H9 (cell line): ENCODE data around the gene CERKL. TPM values are rescaled to one million over a fixed set of nuclear protein-coding genes. Genes with fewer than 3 reads are reported as not detected.

Source experiments
- DNase-seq: peaks from one replicate; pipeline ENCODE4 v3.0.0-alpha.2; 2017
- H2AFZ ChIP-seq: one replicate; pipeline ENCODE4 v1.6.1; 2013; ENCODE audit warnings: mild to moderate bottlenecking, low read length, control low read depth, moderate library complexity
- H2AK5ac ChIP-seq: 2 replicates; pipeline ENCODE4 v1.6.1; 2013; ENCODE audit warnings: low read length, control low read depth, mixed read lengths; ENCODE audit not compliant: insufficient read length
- H2BK120ac ChIP-seq: one replicate; pipeline ENCODE4 v1.6.1; 2013; ENCODE audit warnings: low read depth, mild to moderate bottlenecking, low read length, control low read depth, inconsistent platforms; ENCODE audit not compliant: poor library complexity, severe bottlenecking
- H2BK12ac ChIP-seq: 2 replicates; pipeline ENCODE4 v1.6.1; 2013; ENCODE audit warnings: low read length, control low read depth, mixed read lengths, low read depth; ENCODE audit not compliant: insufficient read length
- H2BK15ac ChIP-seq: 2 replicates; pipeline ENCODE4 v1.6.1; 2013; ENCODE audit warnings: low read depth, low read length, control low read depth
- H2BK20ac ChIP-seq: one replicate; pipeline ENCODE4 v1.6.1; 2013; ENCODE audit warnings: low read depth, mild to moderate bottlenecking, low read length, control low read depth, inconsistent platforms; ENCODE audit not compliant: poor library complexity, severe bottlenecking
- H2BK5ac ChIP-seq: 2 replicates; pipeline ENCODE4 v1.6.1; 2013; ENCODE audit warnings: low read length, control low read depth, mixed read lengths; ENCODE audit not compliant: insufficient read length
- H3K14ac ChIP-seq: 2 replicates; pipeline ENCODE4 v1.6.1; 2013; ENCODE audit warnings: low read length, control low read depth; ENCODE audit not compliant: insufficient read depth
- H3K18ac ChIP-seq: 2 replicates; pipeline ENCODE4 v1.6.1; 2013; ENCODE audit warnings: low read depth, mild to moderate bottlenecking, mixed read lengths, low read length, control low read depth; ENCODE audit not compliant: insufficient read length
- H3K23ac ChIP-seq: 2 replicates; pipeline ENCODE4 v1.6.1; 2013; ENCODE audit warnings: low read length, control low read depth, mixed read lengths, low read depth; ENCODE audit not compliant: insufficient read length
- H3K23me2 ChIP-seq: 2 replicates; pipeline ENCODE4 v1.6.1; 2013; ENCODE audit warnings: low read depth, mild to moderate bottlenecking, mixed read lengths, low read length, control low read depth; ENCODE audit not compliant: insufficient read length, poor library complexity, severe bottlenecking
- H3K27ac ChIP-seq: 2 replicates; pipeline ENCODE4 v1.5.1; 2013; ENCODE audit warnings: low read length, control low read depth, mixed read lengths, low read depth; ENCODE audit not compliant: insufficient read length
- H3K27me3 ChIP-seq: 2 replicates; pipeline ENCODE4 v1.6.1; 2013; ENCODE audit warnings: low read length, control low read depth, inconsistent platforms; ENCODE audit not compliant: insufficient read depth
- H3K4ac ChIP-seq: 2 replicates; pipeline ENCODE4 v1.6.1; 2013; ENCODE audit warnings: low read depth, mild to moderate bottlenecking, control low read depth, inconsistent platforms, low read length, moderate library complexity
- H3K4me1 ChIP-seq: 2 replicates; pipeline ENCODE4 v1.6.1; 2013; ENCODE audit warnings: low read length, control low read depth, inconsistent platforms; ENCODE audit not compliant: insufficient read depth
- H3K4me2 ChIP-seq: 2 replicates; pipeline ENCODE4 v1.6.1; 2013; ENCODE audit warnings: low read length, control low read depth, mixed read lengths; ENCODE audit not compliant: insufficient read length, insufficient read depth
- H3K56ac ChIP-seq: 2 replicates; pipeline ENCODE4 v1.6.1; 2013; ENCODE audit warnings: low read depth, mild to moderate bottlenecking, mixed read lengths, low read length, control low read depth; ENCODE audit not compliant: insufficient read length
- H3K79me1 ChIP-seq: 2 replicates; pipeline ENCODE4 v1.6.1; 2013; ENCODE audit warnings: low read depth, mild to moderate bottlenecking, moderate library complexity, low read length, control low read depth, inconsistent platforms; ENCODE audit not compliant: insufficient read depth, poor library complexity, severe bottlenecking
- H3K79me2 ChIP-seq: 2 replicates; pipeline ENCODE4 v1.6.1; 2013; ENCODE audit warnings: low read length, control low read depth, inconsistent platforms; ENCODE audit not compliant: insufficient read depth
- H3K9ac ChIP-seq: 2 replicates; pipeline ENCODE4 v1.6.1; 2013; ENCODE audit warnings: low read length, control low read depth, mixed read lengths; ENCODE audit not compliant: insufficient read length; ENCODE audit errors: extremely low read depth
- H3K9me3 ChIP-seq: one replicate; pipeline ENCODE4 v1.6.1; 2013; ENCODE audit warnings: low read depth, low read length, inconsistent platforms; ENCODE audit not compliant: control insufficient read depth
- H3T11ph ChIP-seq: one replicate; pipeline ENCODE4 v1.6.1; 2013; ENCODE audit warnings: mild to moderate bottlenecking, low read length, control low read depth, inconsistent platforms
- H4K20me1 ChIP-seq: one replicate; pipeline ENCODE4 v1.6.1; 2013; ENCODE audit not compliant: control insufficient read depth, insufficient read length, insufficient read depth
- H4K5ac ChIP-seq: 2 replicates; pipeline ENCODE4 v1.6.1; 2013; ENCODE audit warnings: low read depth, mild to moderate bottlenecking, mixed read lengths, low read length, control low read depth; ENCODE audit not compliant: insufficient read length
- H4K8ac ChIP-seq: replicated peaks from 2 replicates; pipeline ENCODE4 v1.6.1; 2013; ENCODE audit warnings: low read length, control low read depth, mixed read lengths, low read depth; ENCODE audit not compliant: insufficient read length
- H4K91ac ChIP-seq: 2 replicates; pipeline ENCODE4 v1.6.1; 2013; ENCODE audit warnings: low read depth, mild to moderate bottlenecking, moderate library complexity, mixed read lengths, low read length, control low read depth; ENCODE audit not compliant: insufficient read length
- H3K27ac Mint-ChIP-seq, 3 experiments: 2 replicates in 2 of 3; 3 replicates in 1 of 3; pipeline ENCODE4 v1.8.0; 2020 to 2021; ENCODE audit warnings: mixed read lengths in 3 of 3, mild to moderate bottlenecking in 1 of 3, moderate library complexity in 1 of 3
- H3K27me3 Mint-ChIP-seq: 2 replicates; pipeline ENCODE4 v1.8.0; 2021; ENCODE audit warnings: low read depth, mild to moderate bottlenecking, moderate library complexity, mixed read lengths
- H3K36me3 Mint-ChIP-seq, 3 experiments: 2 replicates in 2 of 3; 3 replicates in 1 of 3; pipeline ENCODE4 v1.8.0; 2020 to 2021; ENCODE audit warnings: low read depth in 3 of 3, mixed read lengths in 3 of 3; ENCODE audit not compliant: insufficient read depth in 1 of 3
- H3K4me1 Mint-ChIP-seq, 2 experiments: 2 replicates each; pipeline ENCODE4 v1.8.0; 2020; ENCODE audit warnings: mixed read lengths in 2 of 2
- H3K4me3 Mint-ChIP-seq, 2 experiments: 2 replicates in 1 of 2; 3 replicates in 1 of 2; pipeline ENCODE4 v1.8.0; 2020 to 2021; ENCODE audit warnings: mild to moderate bottlenecking in 2 of 2, mixed read lengths in 2 of 2, moderate library complexity in 1 of 2
- H3K9me3 Mint-ChIP-seq, 2 experiments: 2 replicates in 1 of 2; 3 replicates in 1 of 2; pipeline ENCODE4 v1.8.0; 2020; ENCODE audit warnings: mild to moderate bottlenecking in 2 of 2, mixed read lengths in 2 of 2, moderate library complexity in 1 of 2
- WGBS: extraction: QIAGEN DNeasy Blood & Tissue Kit; methylation state at CpG from one replicate; pipeline ENCODE4 v1.1.7; 2013; ENCODE audit warnings: missing lambda C conversion rate, low lambda C conversion rate, mixed read lengths; ENCODE audit not compliant: insufficient read length; ENCODE audit errors: extremely low coverage; 5-methylcytosine and 5-hydroxymethylcytosine counted together
- total RNA-seq: library from RNA; stranded (reverse); gene quantifications from 2 replicates; pipeline ENCODE4 v1.2.1, GENCODE V29; 2021
- TF ChIP-seq, protein P1 (sequence below): fragments of 200-600 bp; sonication (generic); conservative IDR thresholded peaks from 3 replicates; pipeline ENCODE4 v1.8.0; 2021; ENCODE audit warnings: antibody characterized with exemption, mild to moderate bottlenecking

Gene CERKL
- total RNA-seq, 1 experiment from 2014 or later = not detected

DNA sequence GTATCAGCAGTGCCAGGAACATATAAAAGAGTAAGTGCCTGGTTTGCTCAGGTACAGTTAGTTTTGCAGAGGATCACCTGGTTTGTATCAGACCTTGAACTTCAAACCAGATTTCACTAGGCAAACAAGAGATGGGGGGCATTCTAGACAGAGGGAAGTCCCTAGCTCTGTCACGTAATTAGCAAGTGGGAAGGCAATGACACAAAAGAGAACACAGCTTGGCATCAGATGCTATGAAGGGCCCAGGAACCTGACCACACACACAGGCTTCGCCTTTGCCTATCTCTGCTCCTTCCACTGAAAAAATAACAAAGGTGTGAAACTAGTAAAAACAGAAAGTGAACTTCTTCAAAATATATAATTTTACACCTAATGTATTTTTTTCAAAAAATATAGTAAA, 62.6 kb downstream of the CERKL start:
- Histone ChIP-seq H3K4ac (no peak overlapping the region), H2BK120ac (no peak overlapping the region), H2AK5ac (no peak overlapping the region), H2AFZ (no peak overlapping the region), H3K4me2 (no peak overlapping the region), H3T11ph (no peak overlapping the region), H3K79me1 (no peaks in the 10 kb centered on the region), H3K79me2 (no peaks in the 10 kb centered on the region), H3K23me2 (no peaks in the 10 kb centered on the region), H3K4me1 (no peaks in the 10 kb centered on the region), H2BK15ac (no peak overlapping the region; the same call in 1 of the 2 replicates), H4K91ac (no peak overlapping the region), H4K5ac (no peak overlapping the region), H2BK12ac (no peak overlapping the region), H3K18ac (no peak overlapping the region), H3K27ac (no peak overlapping the region), H2BK5ac (no peak overlapping the region), H3K14ac (no peak overlapping the region), H4K8ac (no peak overlapping the region), H3K23ac (no peak overlapping the region), H3K27me3 (no peaks in the 10 kb centered on the region), H3K9me3 (no peaks in the 10 kb centered on the region), H4K20me1 (no peaks in the 10 kb centered on the region), H2BK20ac (no peak overlapping the region), H3K9ac (no peak overlapping the region), H3K56ac (no peak overlapping the region)
- peaks cover 0 to 7% of the 10 kb centered on the region in 2 experiments; a peak in 2 of 4 replicates for H3K4me1 Mint-ChIP-seq
- H3K36me3 Mint-ChIP-seq = no peaks in the 10 kb centered on the region; a peak in 1 of 7 replicates
- H3K4me3 Mint-ChIP-seq = no peak overlapping the region
- H3K27me3 Mint-ChIP-seq = peaks cover 3% of the 10 kb centered on the region; the same call in 1 of the 2 replicates
- no CpG with 5 or more reads among the region's 2 CpGs for WGBS
- TF ChIP-seq, protein P1, sequence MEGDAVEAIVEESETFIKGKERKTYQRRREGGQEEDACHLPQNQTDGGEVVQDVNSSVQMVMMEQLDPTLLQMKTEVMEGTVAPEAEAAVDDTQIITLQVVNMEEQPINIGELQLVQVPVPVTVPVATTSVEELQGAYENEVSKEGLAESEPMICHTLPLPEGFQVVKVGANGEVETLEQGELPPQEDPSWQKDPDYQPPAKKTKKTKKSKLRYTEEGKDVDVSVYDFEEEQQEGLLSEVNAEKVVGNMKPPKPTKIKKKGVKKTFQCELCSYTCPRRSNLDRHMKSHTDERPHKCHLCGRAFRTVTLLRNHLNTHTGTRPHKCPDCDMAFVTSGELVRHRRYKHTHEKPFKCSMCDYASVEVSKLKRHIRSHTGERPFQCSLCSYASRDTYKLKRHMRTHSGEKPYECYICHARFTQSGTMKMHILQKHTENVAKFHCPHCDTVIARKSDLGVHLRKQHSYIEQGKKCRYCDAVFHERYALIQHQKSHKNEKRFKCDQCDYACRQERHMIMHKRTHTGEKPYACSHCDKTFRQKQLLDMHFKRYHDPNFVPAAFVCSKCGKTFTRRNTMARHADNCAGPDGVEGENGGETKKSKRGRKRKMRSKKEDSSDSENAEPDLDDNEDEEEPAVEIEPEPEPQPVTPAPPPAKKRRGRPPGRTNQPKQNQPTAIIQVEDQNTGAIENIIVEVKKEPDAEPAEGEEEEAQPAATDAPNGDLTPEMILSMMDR = no peak
- no peak overlapping the region for H3K27ac Mint-ChIP-seq
- no peak for DNase-seq
- no peaks in the 10 kb centered on the region for H3K9me3 Mint-ChIP-seq
